Measurements from ENCODE around the gene MIEN1.

Gene MIEN1

GRCh38 chr17:39709998-39710964 lies 20.1 kb downstream of the MIEN1 start:
- TF ChIP-seq CTCF (IDR thresholded peaks at IDR 0.05; ENCODE audit: low read depth, low read length) = no peak
- H3K4me3 ChIP-seq (ENCODE audit: low read depth, low read length) = no peak overlapping the region

GRCh38 chr17:39709319-39709997 lies 20.9 kb downstream of the MIEN1 start:
- H3K4me3 ChIP-seq (ENCODE audit: low read depth, low read length) = no peak overlapping the region
- no peak for TF ChIP-seq CTCF (IDR thresholded peaks at IDR 0.05; ENCODE audit: low read depth, low read length)

GRCh38 chr17:39706921-39707337 lies 23.4 kb downstream of the MIEN1 start:
- no peak for TF ChIP-seq CTCF (IDR thresholded peaks at IDR 0.05; ENCODE audit: low read depth, low read length)
- no peak overlapping the region for H3K4me3 ChIP-seq (ENCODE audit: low read depth, low read length)

- H3K4me3 ChIP-seq (ENCODE audit: low read depth, low read length) = no peak overlapping the region
- no peak for TF ChIP-seq CTCF (IDR thresholded peaks at IDR 0.05; ENCODE audit: low read depth, low read length)
Observed at GRCh38 chr17:39706383-39706782, 23.9 kb downstream of the MIEN1 start.

GRCh38 chr17:39705786-39706348 lies 24.5 kb downstream of the MIEN1 start:
- no peak for TF ChIP-seq CTCF (IDR thresholded peaks at IDR 0.05; ENCODE audit: low read depth, low read length)
- H3K4me3 ChIP-seq (ENCODE audit: low read depth, low read length) = no peak overlapping the region

GRCh38 chr17:39704821-39705551 lies 25.3 kb downstream of the MIEN1 start:
- no peak overlapping the region for H3K4me3 ChIP-seq (ENCODE audit: low read depth, low read length)
- TF ChIP-seq CTCF (IDR thresholded peaks at IDR 0.05; ENCODE audit: low read depth, low read length) = peak; percentile 26; the same call in 1 of the 2 replicates
